HCT116 (cell line): ENCODE data around the gene LTV1. TPM values are rescaled to one million over a fixed set of nuclear protein-coding genes. Genes with fewer than 3 reads are reported as not detected.

ENCODE experiments used
- ATAC-seq: fragments of 200-7000 bp; cut with Tn5 transposase; 2 replicates; pipeline ENCODE4 v1.9.1; 2020; ENCODE audit warnings: mild to moderate bottlenecking, moderate library complexity
- BruUV-seq: library from RNA; stranded (reverse); fragments of 400-500 nt; replicated peaks from 2 replicates; lab custom pipeline; 2021; lab: Mats Ljungman, UMichigan
- CTCF ChIA-PET: fragments of 300-600 bp; sonication (Branson Sonifier 250); formaldehyde crosslinking; loops from one replicate; lab custom pipeline; 2021; ENCODE audit warnings: antibody characterized with exemption; lab: Charles Lee
- POLR2A ChIA-PET: fragments of 300-600, 350-600 bp; sonication (Branson Sonifier 250); formaldehyde crosslinking; loops from one replicate; lab custom pipeline; 2021; ENCODE audit warnings: antibody characterized with exemption; lab: Charles Lee
- RAD21 ChIA-PET, 2 experiments: fragments of 300-600 bp; sonication (Branson Sonifier 250); formaldehyde crosslinking; loops; one replicate each; lab custom pipeline; 2023; ENCODE audit warnings: low total read pairs in 2 of 2; ENCODE audit not compliant: uncharacterized antibody in 2 of 2, unreplicated experiment in 2 of 2, low non-redundant PET in 1 of 2; lab: Charles Lee
- DNase-seq: peaks from one replicate; pipeline ENCODE4 v3.0.0-alpha.2; 2010; ENCODE audit warnings: low read depth, low spot score
- H2AFZ ChIP-seq: fragments of 200-600 bp; shearing (Covaris generic), sonication (generic); 2 replicates; pipeline ENCODE4 v1.6.1; 2017; ENCODE audit warnings: low read depth, mixed run types, mixed read lengths, antibody characterized with exemption, low read length; ENCODE audit not compliant: poor library complexity, severe bottlenecking
- H3K27ac ChIP-seq: 2 replicates; pipeline ENCODE4 v1.5.1; 2012; ENCODE audit warnings: low read depth, low read length
- H3K27me3 ChIP-seq: fragments of 200-600 bp; sonication (generic); 2 replicates; pipeline ENCODE4 v1.6.1; 2016; ENCODE audit warnings: mixed run types, low read length, mixed read lengths; ENCODE audit not compliant: insufficient read depth
- H3K36me3 ChIP-seq, 2 experiments: fragments of 200-500 bp in 1 of 2; fragments of 200-600 bp in 1 of 2; sonication (Bioruptor generic) in 1 of 2; sonication (generic) in 1 of 2; 2 replicates each; pipeline versions ENCODE4 v1.5.1 to v1.6.1; 2014 to 2016; ENCODE audit warnings: low read length in 2 of 2, inconsistent platforms in 1 of 2, mixed read lengths in 1 of 2, mixed run types in 1 of 2; ENCODE audit not compliant: insufficient read depth in 2 of 2, control insufficient read depth in 1 of 2
- H3K4me1 ChIP-seq, 2 experiments: fragments of 200-600 bp in 1 of 2; sonication (generic) in 1 of 2; 2 replicates each; pipeline versions ENCODE4 v1.5.1 to v1.6.1; 2012 to 2017; ENCODE audit warnings: low read length in 2 of 2, inconsistent platforms in 1 of 2, mild to moderate bottlenecking in 1 of 2, mixed read lengths in 1 of 2, mixed run types in 1 of 2, moderate library complexity in 1 of 2; ENCODE audit not compliant: insufficient read depth in 2 of 2, control insufficient read depth in 1 of 2
- H3K4me2 ChIP-seq: fragments of 200-600 bp; sonication (generic); 2 replicates; pipeline ENCODE4 v1.6.1; 2017; ENCODE audit warnings: mixed run types, low read length, mixed read lengths
- H3K4me3 ChIP-seq, 2 experiments: fragments of 200-600 bp in 1 of 2; sonication (generic) in 1 of 2; replicated peaks in 1 of 2; 2 replicates each; pipeline ENCODE4 v1.5.1; 2011 to 2016; ENCODE audit warnings: low read length in 2 of 2, control low read depth in 1 of 2, low read depth in 1 of 2, mild to moderate bottlenecking in 1 of 2, mixed read lengths in 1 of 2, mixed run types in 1 of 2
- H3K79me2 ChIP-seq: fragments of 200-600 bp; sonication (generic); 2 replicates; pipeline ENCODE4 v1.6.1; 2017; ENCODE audit warnings: mild to moderate bottlenecking, mixed run types, low read length, moderate library complexity, mixed read lengths; ENCODE audit not compliant: insufficient read depth
- H3K9ac ChIP-seq: fragments of 200-600 bp; sonication (generic); 2 replicates; pipeline ENCODE4 v1.6.1; 2016; ENCODE audit warnings: low read length, mixed read lengths
- H3K9me2 ChIP-seq: fragments of 200-600 bp; sonication (generic), shearing (Covaris generic); 2 replicates; pipeline ENCODE4 v1.6.1; 2017; ENCODE audit warnings: mixed run types, mild to moderate bottlenecking, moderate library complexity; ENCODE audit not compliant: insufficient read depth
- H3K9me3 ChIP-seq, 2 experiments: fragments of 200-500 bp in 1 of 2; fragments of 200-600 bp in 1 of 2; sonication (Bioruptor generic) in 1 of 2; sonication (generic) in 1 of 2; 2 replicates each; pipeline ENCODE4 v1.6.1; 2014 to 2017; ENCODE audit warnings: low read length in 2 of 2, mixed read lengths in 2 of 2, inconsistent platforms in 1 of 2, low read depth in 1 of 2, mild to moderate bottlenecking in 1 of 2, mixed run types in 1 of 2, moderate library complexity in 1 of 2; ENCODE audit not compliant: control insufficient read depth in 1 of 2, insufficient read depth in 1 of 2
- H4K20me1 ChIP-seq: fragments of 200-600 bp; sonication (generic), shearing (Covaris generic); 2 replicates; pipeline ENCODE4 v1.6.1; 2017; ENCODE audit warnings: mixed run types, mild to moderate bottlenecking, moderate library complexity; ENCODE audit not compliant: insufficient read depth
- ATF3 ChIP-seq: IDR thresholded peaks from 2 replicates; pipeline ENCODE4 v1.6.1; 2012
- CBX3 ChIP-seq: IDR thresholded peaks from 2 replicates; pipeline ENCODE4 v1.6.1; 2012; ENCODE audit warnings: low read depth
- CEBPB ChIP-seq: IDR thresholded peaks from 2 replicates; pipeline ENCODE4 v1.6.1; 2012; ENCODE audit warnings: low read depth
- CTCF ChIP-seq, 3 experiments: fragments of 200-600 bp in 1 of 3; sonication (generic) in 1 of 3; IDR thresholded peaks in 2 of 3; conservative IDR thresholded peaks in 1 of 3; 2 replicates each; pipeline ENCODE4 v1.5.1; 2012 to 2017; ENCODE audit warnings: low read depth in 2 of 3, low read length in 2 of 3, antibody characterized with exemption in 1 of 3, borderline replicate concordance in 1 of 3, control low read depth in 1 of 3, mild to moderate bottlenecking in 1 of 3, mixed read lengths in 1 of 3, mixed run types in 1 of 3, moderate library complexity in 1 of 3; ENCODE audit not compliant: insufficient read depth in 1 of 3
- EGR1 ChIP-seq: IDR thresholded peaks from 2 replicates; pipeline ENCODE4 v1.6.1; 2012; ENCODE audit warnings: low read depth
- ELF1 ChIP-seq: IDR thresholded peaks from 2 replicates; pipeline ENCODE4 v1.6.1; 2012; ENCODE audit warnings: low read depth, borderline replicate concordance
- EZH2 ChIP-seq: fragments of 200-600 bp; sonication (generic); IDR thresholded peaks from 2 replicates; pipeline ENCODE4 v1.6.1; 2017; ENCODE audit warnings: antibody characterized with exemption, mixed run types
- MAX ChIP-seq: IDR thresholded peaks from 2 replicates; pipeline ENCODE4 v1.6.1; 2012
- POLR2A ChIP-seq: IDR thresholded peaks from 2 replicates; pipeline ENCODE4 v1.7.0; 2011; ENCODE audit warnings: borderline replicate concordance; ENCODE audit not compliant: insufficient read depth, insufficient read length; ENCODE audit errors: extremely low read depth
- POLR2AphosphoS5 ChIP-seq: IDR thresholded peaks from 2 replicates; pipeline ENCODE4 v1.6.1; 2011; ENCODE audit warnings: mild to moderate bottlenecking, low read depth, low read length, moderate library complexity
- RAD21 ChIP-seq: IDR thresholded peaks from 2 replicates; pipeline ENCODE4 v1.6.1; 2012; ENCODE audit warnings: low read depth, mild to moderate bottlenecking
- REST ChIP-seq: IDR thresholded peaks from 2 replicates; pipeline ENCODE4 v1.6.1; 2012; ENCODE audit warnings: low read depth
- SP1 ChIP-seq: IDR thresholded peaks from 2 replicates; pipeline ENCODE4 v1.6.1; 2012; ENCODE audit warnings: low read depth
- SRF ChIP-seq: IDR thresholded peaks from 2 replicates; pipeline ENCODE4 v1.6.1; 2012; ENCODE audit warnings: low read depth
- TCF7L2 ChIP-seq: IDR thresholded peaks from 2 replicates; pipeline ENCODE4 v1.7.0; 2011; ENCODE audit warnings: borderline replicate concordance, inconsistent platforms; ENCODE audit not compliant: insufficient read depth, insufficient read length; ENCODE audit errors: extremely low read depth
- ZBTB33 ChIP-seq: IDR thresholded peaks from 2 replicates; pipeline ENCODE4 v1.6.1; 2011; ENCODE audit warnings: mild to moderate bottlenecking, low read length, moderate library complexity; ENCODE audit not compliant: insufficient replicate concordance; ENCODE audit errors: extremely low read depth
- ZFX ChIP-seq: fragments of 450-650 bp; IDR thresholded peaks from 2 replicates; pipeline ENCODE4 v1.6.1; 2017
- ZNF274 ChIP-seq: fragments of 200-500 bp; sonication (Bioruptor generic); IDR thresholded peaks from 2 replicates; pipeline ENCODE4 v1.6.1; 2014; ENCODE audit warnings: mild to moderate bottlenecking, low read depth, low read length, inconsistent platforms
- intact Hi-C: fragments of 100-400 bp; cut with micrococcal nuclease; formaldehyde crosslinking; loops from 2 replicates; pipeline ENCODE4 v1.10.0; 2022
- total RNA-seq: library from RNA; stranded (reverse); gene quantifications from one replicate; pipeline ENCODE4 v1.2.1, GENCODE V29; 2021; ENCODE audit not compliant: unreplicated experiment

The LTV1 gene
- total RNA-seq, 1 experiment from 2014 or later, result 40.3 TPM

- Histone ChIP-seq H3K9me2 (no peaks in the 10 kb centered on the region), H3K79me2 (no peaks in the 10 kb centered on the region), H3K27me3 (no peaks in the 10 kb centered on the region), H3K36me3 (no peaks in the 10 kb centered on the region), H3K4me2 (no peak overlapping the region), H4K20me1 (no peaks in the 10 kb centered on the region), H3K9me3 (no peaks in the 10 kb centered on the region), H2AFZ (no peak overlapping the region), H3K4me3 (no peak overlapping the region), H3K27ac (no peak overlapping the region), H3K4me1 (no peaks in the 10 kb centered on the region), H3K9ac (no peak overlapping the region)
- ATAC-seq, result no peak
- no TSS peak for BruUV-seq
- ChIA-PET POLR2A (no interaction called here), RAD21 (no interaction called here), CTCF (no interaction called here)
- TF ChIP-seq MAX (no peak), TCF7L2 (no peak), SP1 (no peak), CEBPB (no peak), REST (no peak), EZH2 (no peak), ZBTB33 (no peak), ZFX (no peak), POLR2AphosphoS5 (no peak), ZNF274 (no peak), SRF (no peak), ATF3 (no peak), CTCF (IDR thresholded peaks at IDR 0.05 in 2 of 3, conservative IDR thresholded peaks at IDR 0.05 in 1 of 3; ENCODE audit: borderline replicate concordance in 1 of 3, insufficient read depth in 1 of 3, low read depth in 2 of 3, low read length in 2 of 3) (no peak), POLR2A (no peak), ELF1 (no peak), EGR1 (no peak), RAD21 (no peak), CBX3 (no peak)
- intact Hi-C loops, result no loop called here
- DNase-seq, result no peak
Measured at GRCh38 chr6:143901885-143902750, 59.0 kb downstream of the LTV1 start.
